Raji (cell line): ENCODE measurements around the gene CCNL2.

Experiments used
- POLR2A ChIP-seq: IDR thresholded peaks from 2 replicates; pipeline ENCODE4 v1.6.1; 2011; ENCODE audit warnings: low read depth, low read length, control low read depth; ENCODE audit not compliant: insufficient read depth

The CCNL2 gene

GRCh38 chr1:1347026-1347595, 52.0 kb downstream of the CCNL2 start:
- TF ChIP-seq POLR2A = no peak

- no peak for TF ChIP-seq POLR2A
Measured at GRCh38 chr1:1346501-1346890, 52.6 kb downstream of the CCNL2 start.

- TF ChIP-seq POLR2A = no peak
Measured at GRCh38 chr1:1345860-1346500, 53.2 kb downstream of the CCNL2 start.

- no peak for TF ChIP-seq POLR2A
Measured at GRCh38 chr1:1345384-1345783, 53.8 kb downstream of the CCNL2 start.

GRCh38 chr1:1344655-1345361, 54.3 kb downstream of the CCNL2 start:
- TF ChIP-seq POLR2A = no peak

GRCh38 chr1:1343811-1344421, 55.2 kb downstream of the CCNL2 start:
- no peak for TF ChIP-seq POLR2A

GRCh38 chr1:1342584-1343115, 56.5 kb downstream of the CCNL2 start:
- no peak for TF ChIP-seq POLR2A

GRCh38 chr1:1342061-1342562, 57.0 kb downstream of the CCNL2 start:
- TF ChIP-seq POLR2A = no peak

GRCh38 chr1:1341549-1342021, 57.5 kb downstream of the CCNL2 start:
- no peak for TF ChIP-seq POLR2A

GRCh38 chr1:1340791-1341548, 58.2 kb downstream of the CCNL2 start:
- no peak for TF ChIP-seq POLR2A

- no peak for TF ChIP-seq POLR2A
Measured at GRCh38 chr1:1340185-1340584, 59.0 kb downstream of the CCNL2 start.

GRCh38 chr1:1338278-1338677, 60.9 kb downstream of the CCNL2 start:
- no peak for TF ChIP-seq POLR2A

- TF ChIP-seq POLR2A = no peak
Measured at GRCh38 chr1:1337793-1338147, 61.4 kb downstream of the CCNL2 start.

GRCh38 chr1:1336931-1337792, 62.0 kb downstream of the CCNL2 start:
- no peak for TF ChIP-seq POLR2A
